ENCODE measurements around the gene ATP9B.

- TF ChIP-seq RB1 (IDR thresholded peaks at IDR 0.05; ENCODE audit: borderline replicate concordance) (no peak), USF2 (IDR thresholded peaks at IDR 0.05; ENCODE audit: borderline replicate concordance, low read depth, low read length) (no peak), CTCF (IDR thresholded peaks at IDR 0.05 in 2 of 3, conservative IDR thresholded peaks at IDR 0.05 in 1 of 3; ENCODE audit: control insufficient read depth in 2 of 3, extremely low read depth in 1 of 3, insufficient read depth in 1 of 3, low read depth in 3 of 3, low read length in 3 of 3) (0 out of 6 replicates have a peak, but pooled peaks of 1 of the 3 experiments have one; percentile 5), NFXL1 (IDR thresholded peaks at IDR 0.05; ENCODE audit: borderline replicate concordance) (no peak), FOS (IDR thresholded peaks at IDR 0.05; ENCODE audit: borderline replicate concordance, extremely low read depth, insufficient read length) (no peak)
These were observed 248.5 kb downstream of the ATP9B start for GRCh38 chr18:79317703-79318102.
